ENCODE results near the gene VAMP2. TPM values are rescaled to one million over a fixed set of nuclear protein-coding genes. Genes with fewer than 3 reads are reported as not detected.

Gene VAMP2
- total and polyA plus RNA-seq, 9 donors, result 35.5 to 233 (median 118) TPM

DNA sequence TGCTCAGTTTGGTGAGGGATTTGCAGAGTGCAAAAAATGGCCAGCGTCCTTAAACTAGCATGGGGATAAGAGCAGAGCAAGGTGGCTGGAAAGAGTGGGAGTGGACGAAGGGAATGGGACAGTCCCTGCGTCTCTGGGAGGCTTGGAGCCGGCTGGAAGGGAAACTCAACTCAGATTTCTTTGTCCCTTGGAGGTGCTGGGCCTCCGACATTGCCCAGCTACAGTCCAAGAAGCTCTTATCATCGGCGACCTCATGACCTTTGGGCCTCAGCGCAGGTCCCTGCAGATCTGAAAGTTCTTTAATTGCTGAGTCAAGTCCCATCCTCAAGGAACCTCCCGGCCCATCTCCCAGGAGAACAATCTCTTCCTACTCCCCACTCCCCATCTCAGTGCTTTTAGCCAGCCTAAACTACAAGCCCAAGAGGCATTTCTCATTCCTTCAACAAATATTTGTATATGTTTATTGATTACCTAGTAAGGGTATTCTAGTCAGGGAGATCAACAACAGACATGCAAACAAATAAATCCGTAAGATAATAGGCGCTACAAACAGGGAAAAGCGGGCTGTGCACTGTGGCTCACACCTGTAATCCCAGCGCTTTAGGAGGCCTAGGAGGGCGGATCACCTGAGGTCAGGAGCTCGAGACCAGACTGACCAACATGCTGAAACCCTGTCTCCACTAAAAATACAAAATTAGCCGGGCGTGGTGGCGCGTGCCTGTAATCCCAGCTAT is 14.4 kb upstream of the VAMP2 start:
- peaks cover 6% of the 10 kb centered on the region for H3K4me1 ChIP-seq (ENCODE audit: insufficient read depth)
- H3K27ac ChIP-seq, result peak overlapping the region in 1 of 2 donors; percentile 23
- TF ChIP-seq EP300 (IDR thresholded peaks at IDR 0.05) (no peak), POLR2A (IDR thresholded peaks at IDR 0.05) (no peak)
- TF ChIP-seq, protein P1, sequence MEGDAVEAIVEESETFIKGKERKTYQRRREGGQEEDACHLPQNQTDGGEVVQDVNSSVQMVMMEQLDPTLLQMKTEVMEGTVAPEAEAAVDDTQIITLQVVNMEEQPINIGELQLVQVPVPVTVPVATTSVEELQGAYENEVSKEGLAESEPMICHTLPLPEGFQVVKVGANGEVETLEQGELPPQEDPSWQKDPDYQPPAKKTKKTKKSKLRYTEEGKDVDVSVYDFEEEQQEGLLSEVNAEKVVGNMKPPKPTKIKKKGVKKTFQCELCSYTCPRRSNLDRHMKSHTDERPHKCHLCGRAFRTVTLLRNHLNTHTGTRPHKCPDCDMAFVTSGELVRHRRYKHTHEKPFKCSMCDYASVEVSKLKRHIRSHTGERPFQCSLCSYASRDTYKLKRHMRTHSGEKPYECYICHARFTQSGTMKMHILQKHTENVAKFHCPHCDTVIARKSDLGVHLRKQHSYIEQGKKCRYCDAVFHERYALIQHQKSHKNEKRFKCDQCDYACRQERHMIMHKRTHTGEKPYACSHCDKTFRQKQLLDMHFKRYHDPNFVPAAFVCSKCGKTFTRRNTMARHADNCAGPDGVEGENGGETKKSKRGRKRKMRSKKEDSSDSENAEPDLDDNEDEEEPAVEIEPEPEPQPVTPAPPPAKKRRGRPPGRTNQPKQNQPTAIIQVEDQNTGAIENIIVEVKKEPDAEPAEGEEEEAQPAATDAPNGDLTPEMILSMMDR (IDR thresholded peaks at IDR 0.05), result no peak
- no peaks in the 10 kb centered on the region for H3K9me3 ChIP-seq
- 72 to 75% (median 75%) methylated on average over 19 of the region's 19 CpGs for WGBS, 3 donors
- intact Hi-C loops (cut with DNase I), result loop anchor here in 1 of 4 donors (5.0 kb wide), 1 partner anchor 55 kb away; the partner anchor contains the start of gene HES7
- H3K27me3 ChIP-seq, result no peaks in the 10 kb centered on the region
- H3K36me3 ChIP-seq, result no peaks in the 10 kb centered on the region
- no peak for DNase-seq
- peak overlapping the region; percentile 57 for H3K4me3 ChIP-seq

DNA sequence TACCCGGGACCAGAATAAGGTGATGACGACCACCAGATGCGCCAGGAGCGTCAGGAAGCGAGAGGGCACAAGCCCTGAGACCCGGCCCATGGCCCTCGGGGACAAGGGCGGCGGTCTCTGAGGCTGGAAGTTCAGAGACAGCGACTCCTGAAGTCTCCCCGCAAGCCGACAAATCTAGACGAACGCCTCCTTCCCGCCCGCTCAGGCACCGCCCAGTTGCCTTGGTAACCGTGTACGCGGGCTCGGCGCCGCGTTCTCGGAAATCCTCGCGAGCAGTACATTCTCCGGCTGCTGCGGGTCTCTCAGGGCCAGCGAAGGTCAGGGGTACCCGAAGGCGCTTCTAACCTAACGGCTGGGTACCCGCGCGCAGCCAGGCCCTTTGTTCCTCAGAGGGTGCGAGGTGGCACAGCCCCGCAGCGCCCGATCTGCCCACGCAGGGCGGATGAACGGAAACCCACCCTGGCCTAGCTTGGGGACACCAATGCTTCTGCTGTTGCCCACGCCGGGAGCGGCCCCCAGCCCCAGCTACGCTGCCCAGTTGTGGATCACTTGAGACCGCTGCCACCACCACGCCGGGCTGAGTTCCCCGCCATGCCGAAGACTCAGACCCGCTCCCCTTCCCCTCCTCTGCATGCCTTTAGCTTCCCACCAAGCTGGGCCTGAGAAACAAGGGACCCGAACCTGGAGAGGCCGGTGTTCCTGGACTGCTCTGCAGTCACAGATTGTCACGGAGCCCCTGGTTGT is 13.6 kb upstream of the VAMP2 start, which contains the start of gene TMEM107:
Gene TMEM107, minus strand, starts transcription at position 184 of the 744 bp plus-strand sequence. Its CDS starts 94 bp downstream, at position 90.
- peak; percentile 80 to 89 (median 86) for DNase-seq
- intact Hi-C loops (cut with DNase I), result loop anchor here in 1 of 4 donors (5.0 kb wide), 1 partner anchor 54 kb away; the partner anchor contains the start of gene HES7
- no peaks in the 10 kb centered on the region for H3K9me3 ChIP-seq
- 0 to 4% (median 1%) methylated on average over 25 to 56 of the region's 56 CpGs for WGBS, 3 donors
- peak within 1 kb of the TSS; percentile 57 for H3K4me3 ChIP-seq
- H3K4me1 ChIP-seq (ENCODE audit: insufficient read depth), result peaks cover 6% of the 10 kb centered on the region
- TF ChIP-seq, protein P1 (IDR thresholded peaks at IDR 0.05), result no peak
- TF ChIP-seq POLR2A (IDR thresholded peaks at IDR 0.05), result peak; percentile 40
- TF ChIP-seq EP300 (IDR thresholded peaks at IDR 0.05), result no peak
- no peaks in the 10 kb centered on the region for H3K27me3 ChIP-seq
- no peaks in the 10 kb centered on the region for H3K36me3 ChIP-seq
- peak within 1 kb of the TSS; percentile 13 to 23 for H3K27ac ChIP-seq

GRCh38 chr17:8175795-8176196 is 13.0 kb upstream of the VAMP2 start:
- TF ChIP-seq, protein P1 (IDR thresholded peaks at IDR 0.05), result no peak
- no peak for TF ChIP-seq EP300 (IDR thresholded peaks at IDR 0.05)
- TF ChIP-seq POLR2A (IDR thresholded peaks at IDR 0.05), result no peak
- intact Hi-C loops (cut with DNase I), result loop anchor here in 1 of 4 donors (5.0 kb wide), 1 partner anchor 53 kb away; the partner anchor contains the start of gene HES7
- Histone ChIP-seq H3K9me3 (no peaks in the 10 kb centered on the region), H3K4me1 (ENCODE audit: insufficient read depth) (peaks cover 6% of the 10 kb centered on the region), H3K27ac (peak overlapping the region; percentile 13 to 23), H3K36me3 (no peaks in the 10 kb centered on the region), H3K4me3 (peak overlapping the region; percentile 57), H3K27me3 (no peaks in the 10 kb centered on the region)
- DNase-seq, result no peak
- WGBS, 3 donors, result 14 to 18% (median 18%) methylated on average over 11 of the region's 11 CpGs

GRCh38 chr17:8173871-8174322 is 11.1 kb upstream of the VAMP2 start:
- no peak for DNase-seq
- TF ChIP-seq EP300 (IDR thresholded peaks at IDR 0.05), result no peak
- TF ChIP-seq POLR2A (IDR thresholded peaks at IDR 0.05), result no peak
- TF ChIP-seq, protein P1 (IDR thresholded peaks at IDR 0.05), result no peak
- Histone ChIP-seq H3K27me3 (no peaks in the 10 kb centered on the region), H3K9me3 (no peaks in the 10 kb centered on the region), H3K36me3 (no peaks in the 10 kb centered on the region), H3K4me1 (ENCODE audit: insufficient read depth) (peaks cover 6% of the 10 kb centered on the region), H3K4me3 (peak overlapping the region; percentile 40), H3K27ac (peak overlapping the region; percentile 9 to 89)
- 2% methylated on average over 14 of the region's 14 CpGs for whole genome bisulfite sequencing, 3 donors
- intact Hi-C loops (cut with DNase I), result loop anchor here in 1 of 4 donors (1.0 kb wide), 1 partner anchor 48 kb away; no protein-coding TSS in a partner anchor

Measured in ovary (tissue), 9 donors.